Measurements from ENCODE around the gene RNF181. TPM values are rescaled to one million over a fixed set of nuclear protein-coding genes. Genes with fewer than 3 reads are reported as not detected.
"Not testable (repeated sequence)": the region's sequence is repeated elsewhere in the genome, so short reads cannot be mapped to it uniquely, and the experiment has no call there.

RNF181 gene
- total RNA-seq, 2 experiments from 2014 or later = 91.0 to 104 TPM

DNA sequence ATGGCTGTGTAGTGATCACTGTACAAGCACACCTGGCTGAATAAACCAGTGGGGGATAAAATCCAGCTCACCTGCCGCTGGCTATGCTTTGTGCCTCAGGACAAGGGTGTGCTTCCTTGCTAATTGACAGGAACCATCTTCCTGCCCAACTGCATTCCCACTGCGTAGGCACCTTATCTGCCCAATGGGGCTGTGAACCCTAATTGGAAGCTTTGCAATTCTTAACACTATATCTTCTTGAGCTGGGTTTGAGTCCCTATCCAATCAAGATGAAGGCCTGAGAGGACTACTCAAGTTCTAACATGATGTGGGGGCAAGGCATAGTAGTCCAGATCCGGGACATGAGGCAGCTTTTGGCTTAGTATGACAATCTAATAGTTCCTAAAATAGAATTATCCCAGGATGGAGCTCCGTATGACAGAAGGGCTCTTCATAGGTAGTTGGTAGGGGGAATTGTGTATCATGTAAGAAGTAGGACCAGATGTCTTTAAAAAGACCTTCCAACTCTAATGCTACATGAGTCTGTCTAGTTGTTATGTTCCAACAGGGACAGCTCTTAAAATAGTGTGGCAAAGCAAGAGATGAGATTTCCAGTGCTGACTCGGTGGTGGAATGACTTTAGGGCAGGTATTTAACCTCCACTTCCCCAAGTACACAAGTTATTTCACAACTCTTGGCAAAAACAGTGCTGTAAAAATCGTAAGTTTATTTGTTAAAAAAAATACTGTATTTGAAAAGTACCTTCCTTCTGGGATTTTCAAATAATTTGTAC, 9.2 kb downstream of the RNF181 start:
- DNase-seq = no peak
- Mint-ChIP-seq H3K9me3 (ENCODE audit: insufficient read depth) (no peaks in the 10 kb centered on the region), H3K36me3 (ENCODE audit: low read depth) (peaks cover 19% of the 10 kb centered on the region), H3K4me3 (no peak overlapping the region), H3K27me3 (ENCODE audit: low read depth) (no peaks in the 10 kb centered on the region), H3K4me1 (ENCODE audit: low read depth) (peaks cover 19% of the 10 kb centered on the region), H3K27ac (no peak overlapping the region)
- POLR2A ChIA-PET = interaction anchor here (0.5 to 4.0 kb wide), 7 partner anchors 9 to 277 kb away, joined by 3 to 20 read pairs (median 3); partner anchors contain the start of genes RNF181, TGOLN2 and USP39
- ATAC-seq = no peak
- CTCF ChIA-PET = interaction anchor here (0.9 to 2.5 kb wide), 6 partner anchors 10 to 44 kb away, joined by 3 to 15 read pairs (median 4); partner anchors contain the start of gene RNF181

DNA sequence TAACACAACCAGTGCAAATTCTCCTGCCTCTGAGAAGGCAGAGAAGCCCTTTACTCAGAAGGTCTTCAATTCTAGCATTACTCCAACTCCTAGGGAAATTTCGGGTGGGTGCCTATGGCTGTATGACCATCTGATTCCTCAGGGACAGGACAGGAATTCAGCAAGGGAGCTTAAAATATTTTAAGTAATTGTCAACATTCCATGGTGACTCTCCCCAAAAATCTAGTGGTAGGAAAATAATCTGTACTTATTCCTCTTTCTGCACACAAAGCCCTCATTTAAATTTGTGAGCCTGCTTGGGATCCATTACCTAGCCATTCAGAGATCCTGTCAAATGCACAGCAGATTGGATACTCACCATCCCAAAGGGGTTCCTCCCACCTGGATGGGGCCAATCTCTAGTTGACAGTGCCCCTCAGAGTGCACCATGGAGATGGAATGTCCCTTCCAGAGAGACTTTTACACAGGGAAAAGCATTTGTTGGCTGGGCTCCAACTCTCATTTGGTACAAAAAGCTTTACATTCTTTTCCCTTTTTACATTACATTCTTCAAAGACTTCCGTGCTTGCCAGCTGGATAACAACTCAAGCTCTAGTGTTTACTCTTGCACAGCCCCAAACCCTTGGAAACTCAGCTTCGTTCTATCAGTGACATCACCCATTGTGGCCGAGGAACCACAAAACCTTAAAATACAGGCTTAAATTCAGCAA, 10.0 kb downstream of the RNF181 start:
- POLR2A ChIA-PET = interaction anchor here (0.5 to 4.0 kb wide), 6 partner anchors 9 to 278 kb away, joined by 3 to 20 read pairs (median 4); partner anchors contain the start of genes RNF181 and TGOLN2
- H3K27me3 Mint-ChIP-seq (ENCODE audit: low read depth) = no peaks in the 10 kb centered on the region
- CTCF ChIA-PET = interaction anchor here (0.9 to 2.5 kb wide), 4 partner anchors 10 to 32 kb away, joined by 3 to 15 read pairs (median 5); partner anchors contain the start of gene RNF181
- no peak for ATAC-seq
- H3K27ac Mint-ChIP-seq = no peak overlapping the region
- no peak overlapping the region for H3K4me3 Mint-ChIP-seq
- DNase-seq = no peak
- peaks cover 23% of the 10 kb centered on the region for H3K4me1 Mint-ChIP-seq (ENCODE audit: low read depth)
- peaks cover 24% of the 10 kb centered on the region for H3K36me3 Mint-ChIP-seq (ENCODE audit: low read depth)
- no peaks in the 10 kb centered on the region for H3K9me3 Mint-ChIP-seq (ENCODE audit: insufficient read depth)

DNA sequence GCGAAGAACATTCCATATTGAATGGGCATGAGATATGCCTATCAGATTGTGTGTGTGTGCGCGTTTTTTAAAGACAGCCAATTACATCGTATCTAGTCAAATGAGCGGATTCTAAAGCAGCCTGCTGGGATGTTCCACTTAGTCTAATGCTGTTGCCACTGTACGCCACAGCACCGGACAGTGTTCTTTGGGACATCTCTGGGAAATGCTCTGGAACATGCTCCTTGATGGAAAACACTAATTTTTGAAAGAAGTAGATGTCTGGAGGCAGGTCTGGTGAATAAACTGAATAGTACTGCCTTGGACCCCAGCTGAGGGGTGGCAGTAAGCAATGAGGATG, 10.5 kb downstream of the RNF181 start:
- no peaks in the 10 kb centered on the region for H3K27me3 Mint-ChIP-seq (ENCODE audit: low read depth)
- ChIA-PET POLR2A (interaction anchor here (0.7 to 4.0 kb wide), 4 partner anchors 9 to 23 kb away, joined by 3 to 20 read pairs (median 3); partner anchors contain the start of gene RNF181), CTCF (interaction anchor here (2.2 kb wide), 1 partner anchor 11 kb away, joined by 6 read pairs; the partner anchor contains the start of gene RNF181)
- ATAC-seq (no peak), DNase-seq (no peak)
- no peak overlapping the region for H3K4me3 Mint-ChIP-seq
- no peak overlapping the region for H3K27ac Mint-ChIP-seq
- peaks cover 24% of the 10 kb centered on the region for H3K36me3 Mint-ChIP-seq (ENCODE audit: low read depth)
- no peaks in the 10 kb centered on the region for H3K9me3 Mint-ChIP-seq (ENCODE audit: insufficient read depth)
- peaks cover 23% of the 10 kb centered on the region for H3K4me1 Mint-ChIP-seq (ENCODE audit: low read depth)

DNA sequence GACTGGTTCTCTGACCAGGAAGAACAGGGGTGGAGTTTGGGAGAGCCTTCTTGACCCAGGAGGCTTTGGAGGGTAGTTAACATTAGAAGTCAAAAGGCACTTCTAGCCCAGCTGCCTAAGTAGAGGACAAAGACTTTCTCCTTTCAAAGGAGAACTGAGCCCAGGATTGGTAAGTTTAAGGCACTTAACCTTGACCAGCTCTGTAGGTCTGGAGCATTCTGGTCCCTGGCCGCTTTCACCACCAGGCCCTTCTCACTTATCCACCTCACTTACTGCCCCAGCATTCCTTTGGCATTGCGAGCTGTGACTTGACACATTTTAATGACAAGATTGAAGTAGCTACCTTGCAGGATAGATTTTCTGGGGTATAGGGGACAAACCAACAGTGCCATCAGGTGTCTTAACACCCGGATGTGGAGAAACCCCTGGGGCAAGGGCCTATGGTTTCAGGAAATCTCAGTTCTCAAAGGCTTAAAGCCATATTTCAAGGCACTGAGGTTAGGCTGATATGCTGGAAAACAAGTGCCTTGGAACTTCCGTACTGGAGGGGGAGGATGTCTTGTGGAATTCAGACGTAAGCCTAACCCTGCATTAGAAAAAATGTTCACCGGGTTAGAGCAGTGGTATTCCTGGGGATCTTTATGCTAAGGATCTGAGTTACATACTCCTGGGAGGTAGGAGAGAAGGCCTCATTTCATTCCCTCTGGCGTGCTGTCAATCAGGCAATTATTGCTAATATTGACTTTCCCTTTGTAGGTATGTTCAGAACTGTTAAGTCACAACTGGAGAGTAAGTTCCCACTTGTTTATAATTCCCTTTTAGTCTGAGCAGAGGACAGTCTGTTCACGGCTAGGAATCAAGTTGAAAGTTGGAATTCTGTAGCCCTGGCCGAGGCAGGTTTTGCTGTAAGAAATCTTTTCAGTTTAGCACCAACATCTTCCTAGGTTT, 12.0 kb downstream of the RNF181 start:
- POLR2A ChIA-PET = interaction anchor here (1.6 to 4.0 kb wide), 2 partner anchors 12 to 22 kb away, joined by 3 to 20 read pairs; partner anchors contain the start of gene RNF181
- CTCF ChIA-PET = no interaction called here

DNA sequence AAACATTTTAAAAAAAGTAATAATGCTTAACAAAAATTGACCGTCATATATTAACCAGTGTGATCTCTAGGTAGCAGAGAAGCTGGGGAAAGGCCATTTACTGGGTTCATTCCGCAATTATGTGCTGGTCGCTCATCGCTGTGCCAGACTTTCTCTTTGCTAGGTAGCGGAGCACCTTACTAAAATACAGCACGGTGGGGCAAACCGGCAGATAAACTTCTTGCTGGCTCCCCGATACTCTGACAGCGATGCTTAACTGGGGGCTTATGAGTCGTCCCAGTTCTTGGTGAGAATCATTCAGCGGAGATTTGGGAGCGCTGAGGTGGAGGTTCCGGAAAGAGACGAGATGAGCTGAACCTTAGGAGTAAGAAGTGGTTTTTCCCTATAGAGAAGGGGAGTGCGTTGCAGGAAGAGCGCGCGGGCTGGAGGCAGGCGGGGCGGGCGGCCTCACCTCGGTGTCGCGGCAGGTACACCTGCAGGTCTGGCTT, 15.7 kb downstream of the RNF181 start:
- CTCF ChIA-PET = interaction anchor here (0.9 to 1.7 kb wide), 2 partner anchors 9 to 25 kb away, joined by 4 to 14 read pairs; no protein-coding TSS in a partner anchor
- peak overlapping the region; percentile 94 for H3K27ac Mint-ChIP-seq
- H3K4me1 Mint-ChIP-seq (ENCODE audit: low read depth) = peaks cover 35% of the 10 kb centered on the region
- peaks cover 27% of the 10 kb centered on the region for H3K36me3 Mint-ChIP-seq (ENCODE audit: low read depth)
- no peak for DNase-seq
- peak overlapping the region; percentile 97 for H3K4me3 Mint-ChIP-seq
- no peaks in the 10 kb centered on the region for H3K9me3 Mint-ChIP-seq (ENCODE audit: insufficient read depth)
- POLR2A ChIA-PET = interaction anchor here (0.6 to 2.0 kb wide), 15 partner anchors 8 to 428 kb away, joined by 3 to 16 read pairs (median 4); partner anchors contain the start of genes GGCX, MAT2A, RNF181 and TMEM150A
- no peaks in the 10 kb centered on the region for H3K27me3 Mint-ChIP-seq (ENCODE audit: low read depth)
- no peak for ATAC-seq

More for the DNA sequence above, 12.0 kb downstream of the RNF181 start:
- no peak for ATAC-seq
- H3K4me1 Mint-ChIP-seq (ENCODE audit: low read depth) = peaks cover 27% of the 10 kb centered on the region
- no peaks in the 10 kb centered on the region for H3K27me3 Mint-ChIP-seq (ENCODE audit: low read depth)
- H3K36me3 Mint-ChIP-seq (ENCODE audit: low read depth) = peaks cover 27% of the 10 kb centered on the region
- no peak overlapping the region for H3K27ac Mint-ChIP-seq
- DNase-seq = no peak
- no peak overlapping the region for H3K4me3 Mint-ChIP-seq
- no peaks in the 10 kb centered on the region for H3K9me3 Mint-ChIP-seq (ENCODE audit: insufficient read depth)

- ATAC-seq = peak; percentile 74
- DNase-seq = peak; percentile 91
- Mint-ChIP-seq H3K27me3 (ENCODE audit: low read depth) (no peaks in the 10 kb centered on the region), H3K9me3 (ENCODE audit: insufficient read depth) (no peaks in the 10 kb centered on the region), H3K4me1 (ENCODE audit: low read depth) (peaks cover 35% of the 10 kb centered on the region), H3K36me3 (ENCODE audit: low read depth) (peaks cover 27% of the 10 kb centered on the region), H3K4me3 (peak within 1 kb of the TSS; percentile 97), H3K27ac (peak within 1 kb of the TSS; percentile 94)
- CTCF ChIA-PET = interaction anchor here (0.9 to 1.7 kb wide), 2 partner anchors 8 to 25 kb away, joined by 4 to 14 read pairs; no protein-coding TSS in a partner anchor
- POLR2A ChIA-PET = interaction anchor here (0.6 to 2.0 kb wide), 15 partner anchors 9 to 427 kb away, joined by 3 to 16 read pairs (median 4); partner anchors contain the start of genes GGCX, MAT2A, RNF181 and TMEM150A
Measured at GRCh38 chr2:85611705-85612587, 16.4 kb downstream of the RNF181 start, which contains the start of gene C2orf68. Gene C2orf68 (minus strand): TSS chr2:85612066. CDS start chr2:85611984, 82 bp downstream.

- no peak overlapping the region for H3K4me3 Mint-ChIP-seq
- no peaks in the 10 kb centered on the region for H3K9me3 Mint-ChIP-seq (ENCODE audit: insufficient read depth)
- ChIA-PET CTCF (no interaction called here), POLR2A (interaction anchor here (0.6 to 2.4 kb wide), 3 partner anchors 19 to 287 kb away, joined by 3 to 12 read pairs (median 4); partner anchors contain the start of gene RNF181)
- H3K4me1 Mint-ChIP-seq (ENCODE audit: low read depth) = peaks cover 48% of the 10 kb centered on the region
- H3K36me3 Mint-ChIP-seq (ENCODE audit: low read depth) = peaks cover 22% of the 10 kb centered on the region
- H3K27ac Mint-ChIP-seq = no peak overlapping the region
- DNase-seq (no peak), ATAC-seq (no peak)
- no peaks in the 10 kb centered on the region for H3K27me3 Mint-ChIP-seq (ENCODE audit: low read depth)
Measured at GRCh38 chr2:85613717-85614515, 18.4 kb downstream of the RNF181 start.

DNA sequence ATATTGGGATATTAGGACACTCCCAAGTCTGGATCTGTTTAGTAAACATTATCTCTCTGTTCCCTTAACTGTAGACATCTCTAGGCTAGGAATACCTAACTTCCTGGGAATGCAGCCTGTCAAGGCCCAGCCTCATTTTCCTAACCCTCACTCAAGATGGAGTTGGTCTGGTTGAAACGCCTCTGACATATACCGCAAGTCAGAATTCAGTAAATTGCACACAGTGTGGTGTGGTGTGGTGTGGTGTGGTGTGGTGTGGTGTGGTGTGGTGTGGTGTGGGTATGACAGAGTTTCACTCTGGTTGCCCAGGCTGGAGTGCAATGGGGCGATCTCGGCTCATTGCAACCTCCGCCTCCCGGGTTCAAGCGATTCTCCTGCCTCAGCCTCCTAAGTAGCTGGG, 19.2 kb downstream of the RNF181 start:
- POLR2A ChIA-PET = interaction anchor here (0.6 to 2.4 kb wide), 5 partner anchors 9 to 35 kb away, joined by 3 to 12 read pairs (median 3); partner anchors contain the start of gene RNF181
- CTCF ChIA-PET = interaction anchor here (1.1 to 3.1 kb wide), 2 partner anchors 11 to 23 kb away, joined by 3 to 22 read pairs; no protein-coding TSS in a partner anchor
- not testable (repeated sequence) for DNase-seq; H3K27me3 Mint-ChIP-seq (ENCODE audit: low read depth); H3K27ac Mint-ChIP-seq; H3K9me3 Mint-ChIP-seq (ENCODE audit: insufficient read depth); H3K4me3 Mint-ChIP-seq; ATAC-seq
- Mint-ChIP-seq H3K36me3 (ENCODE audit: low read depth) (peaks cover 22% of the 10 kb centered on the region), H3K4me1 (ENCODE audit: low read depth) (peaks cover 48% of the 10 kb centered on the region)

DNA sequence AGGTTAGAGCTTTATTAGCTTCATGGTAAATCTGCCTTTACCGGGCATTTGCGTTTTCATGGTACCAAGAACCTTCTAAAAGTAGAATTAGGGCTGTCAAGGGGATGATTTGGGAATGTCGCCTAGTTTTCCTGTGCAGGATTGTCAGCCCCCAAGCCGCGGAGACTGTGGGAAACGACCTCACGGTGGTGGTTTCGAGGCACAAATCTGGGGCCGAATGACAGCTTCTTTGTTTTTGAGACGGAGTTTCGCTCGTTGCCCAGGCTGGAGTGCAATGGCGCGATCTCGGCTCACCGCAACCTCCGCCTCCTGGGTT, 19.8 kb downstream of the RNF181 start:
- ATAC-seq (no peak), DNase-seq (no peak)
- POLR2A ChIA-PET = interaction anchor here (0.9 to 2.4 kb wide), 5 partner anchors 11 to 75 kb away, joined by 3 to 12 read pairs (median 6); partner anchors contain the start of gene RNF181
- peak overlapping the region; percentile 100 for H3K27ac Mint-ChIP-seq
- H3K4me1 Mint-ChIP-seq (ENCODE audit: low read depth) = peaks cover 44% of the 10 kb centered on the region
- H3K36me3 Mint-ChIP-seq (ENCODE audit: low read depth) = peaks cover 19% of the 10 kb centered on the region
- peak overlapping the region; percentile 100 for H3K4me3 Mint-ChIP-seq
- no peaks in the 10 kb centered on the region for H3K9me3 Mint-ChIP-seq (ENCODE audit: insufficient read depth)
- CTCF ChIA-PET = interaction anchor here (1.1 to 3.1 kb wide), 2 partner anchors 11 to 22 kb away, joined by 3 to 22 read pairs; no protein-coding TSS in a partner anchor
- no peaks in the 10 kb centered on the region for H3K27me3 Mint-ChIP-seq (ENCODE audit: low read depth)

Measured in activated CD8-positive, alpha-beta T cell treated with anti-CD3 and anti-CD28 coated beads, Interleukin-2, amount 10 ng/mL, durations not matched to agents 7 days and 5 days (primary cell).